Hypothalamus (tissue), 51 donors: ENCODE measurements around the gene TMEM126A.
"Not testable (repeated sequence)": the region's sequence is repeated elsewhere in the genome, so short reads cannot be mapped to it uniquely, and the experiment has no call there.

Experiments used
- DNase-seq, 51 donors: peaks; one replicate each; lab custom pipeline; 2025; lab: John Stamatoyannopoulos, UW

TMEM126A gene

DNA sequence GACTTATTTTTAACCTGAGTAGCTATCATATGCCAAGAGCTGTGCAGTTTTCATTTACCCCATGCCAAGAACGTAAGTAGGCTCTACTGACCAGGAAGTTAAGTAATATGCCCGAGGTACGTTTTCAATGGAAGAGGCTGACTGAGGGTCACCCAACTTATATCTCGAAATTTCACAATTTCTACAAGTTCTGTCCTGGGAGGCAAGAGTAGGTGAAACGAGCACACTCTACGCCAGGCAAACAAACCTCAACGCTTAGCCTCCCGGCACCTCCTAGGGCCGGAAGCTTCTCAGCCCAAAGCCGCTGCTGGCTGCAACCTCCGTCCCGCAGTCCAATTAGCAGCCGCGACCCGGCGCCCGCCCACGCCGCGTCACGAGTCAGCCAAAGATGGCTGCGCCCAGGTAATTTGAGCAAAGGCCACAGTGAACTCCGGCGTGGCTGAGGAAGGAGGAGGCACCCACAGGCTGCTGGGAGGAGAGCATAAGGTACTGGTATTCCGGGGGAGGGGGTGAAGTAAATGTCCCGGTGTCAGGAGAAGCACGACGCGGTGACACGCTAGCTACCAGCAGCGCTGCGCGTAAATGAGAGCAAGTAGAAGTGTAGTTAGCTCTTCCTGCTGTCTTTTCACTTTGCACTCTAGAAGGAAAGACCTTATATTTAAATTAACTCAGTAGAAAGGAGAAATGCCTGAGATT is at the start of gene TMEM126A:
Gene TMEM126A (plus strand): TSS at position 364 of the 696 bp plus-strand sequence. CDS start 2,289 bp downstream, outside the sequence.
- DNase-seq, result peak; percentile 22 to 92 (median 78)

DNA sequence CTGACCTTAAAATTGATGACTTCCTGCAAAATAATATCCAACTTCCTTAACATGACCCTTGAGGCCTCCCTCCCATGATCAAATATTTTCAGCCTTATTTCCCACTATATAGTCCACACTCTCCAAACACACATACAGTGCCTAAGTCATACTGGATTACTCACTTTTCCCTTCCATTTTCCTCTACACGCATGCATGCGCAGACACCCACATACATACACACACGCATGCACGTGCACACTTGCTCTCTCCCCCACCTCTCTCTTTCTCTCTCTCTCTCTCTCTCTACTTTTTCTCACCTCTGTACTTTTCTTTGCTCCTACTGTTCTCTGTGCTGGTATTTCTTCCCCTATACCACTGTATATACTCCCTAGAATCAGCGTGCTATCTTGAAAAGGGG is 48.7 kb upstream of the TMEM126A start:
- no peak for DNase-seq

DNA sequence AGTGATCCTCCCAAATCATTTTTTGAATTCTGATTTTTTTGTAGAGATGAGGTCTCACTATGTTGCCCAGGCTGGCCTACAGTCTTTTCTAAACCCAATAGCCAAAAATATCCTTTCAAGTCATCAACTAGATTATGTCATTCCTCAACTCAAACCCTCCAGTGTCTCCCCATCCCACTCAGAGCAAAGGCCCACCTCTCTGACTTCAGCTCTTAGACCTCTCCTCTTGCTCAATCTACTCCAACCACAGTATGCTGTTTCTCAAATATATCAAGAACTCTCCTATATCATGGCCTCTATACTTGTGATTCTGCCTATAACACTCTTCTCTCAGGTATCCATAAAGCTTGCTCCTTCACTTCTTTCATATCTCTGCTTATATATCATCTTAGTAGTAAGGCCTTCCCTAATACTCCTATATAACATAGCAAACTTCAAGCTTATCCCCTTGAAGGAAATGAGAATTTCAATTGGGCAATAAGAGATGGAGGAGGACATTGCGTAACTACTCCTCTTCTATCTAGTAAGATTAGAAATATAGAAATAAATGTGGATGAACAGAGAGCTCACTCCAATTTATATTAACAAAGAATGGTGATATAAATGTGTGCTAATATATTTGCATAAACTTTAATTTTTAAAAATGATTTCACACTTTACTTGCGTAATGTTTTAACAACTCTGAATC is 45.1 kb upstream of the TMEM126A start:
- no peak for DNase-seq

DNA sequence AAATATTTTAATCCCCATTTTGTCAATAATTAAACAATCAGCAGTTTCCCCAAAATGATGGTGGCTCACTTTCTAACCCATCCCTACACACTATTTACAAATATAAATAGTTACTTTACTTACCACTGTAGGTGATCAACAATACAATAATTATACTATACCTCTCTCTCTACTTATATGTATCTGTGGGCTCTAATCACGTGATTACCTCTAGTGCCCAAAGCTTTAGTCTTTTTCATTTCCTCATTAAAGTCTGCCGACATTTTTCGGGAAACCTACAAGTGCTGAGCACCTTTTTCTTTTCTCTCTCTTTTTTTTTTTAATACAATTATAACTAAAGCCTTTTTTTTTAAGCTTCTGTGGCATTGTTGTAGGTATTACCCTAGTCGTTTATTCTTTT is 44.5 kb upstream of the TMEM126A start:
- DNase-seq, result no peak

DNA sequence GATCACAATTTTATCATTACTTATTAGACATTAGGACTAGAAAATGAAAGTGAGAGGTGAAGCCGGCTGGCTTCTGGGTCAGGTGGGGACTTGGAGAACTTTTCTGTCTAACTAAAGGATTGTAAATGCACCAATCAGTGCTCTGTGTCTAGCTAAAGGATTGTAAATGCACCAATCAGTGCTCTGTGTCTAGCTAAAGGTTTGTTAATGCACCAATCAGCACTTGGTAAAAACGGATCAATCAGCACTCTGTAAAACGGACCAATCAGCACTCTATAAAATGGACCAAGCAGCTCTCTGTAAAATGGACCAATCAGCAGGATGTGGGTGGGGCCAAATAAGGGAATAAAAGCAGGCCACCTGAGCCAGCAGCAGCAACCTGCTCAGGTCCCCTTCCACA is 41.5 kb upstream of the TMEM126A start:
- DNase-seq, result not testable (repeated sequence)

DNA sequence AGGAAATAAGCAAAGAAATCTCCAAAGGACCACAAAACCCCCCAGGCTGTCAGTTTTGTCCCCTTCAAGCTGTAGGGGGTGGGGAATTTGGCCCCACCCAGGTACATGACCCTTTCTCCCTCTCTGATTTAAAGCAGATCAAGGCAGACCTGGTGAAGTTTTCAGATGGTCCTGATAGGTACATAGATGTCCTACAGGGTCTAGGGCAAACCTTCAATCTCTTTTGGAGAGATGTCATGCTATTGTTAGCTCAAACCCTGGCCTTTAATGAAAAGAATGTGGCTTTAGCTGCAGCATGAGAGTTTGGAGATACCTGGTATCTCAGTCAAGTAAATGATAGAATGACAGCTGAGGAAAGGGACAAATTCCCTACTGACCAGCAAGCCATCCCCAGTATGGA is 39.1 kb upstream of the TMEM126A start:
- not testable (repeated sequence) for DNase-seq

DNA sequence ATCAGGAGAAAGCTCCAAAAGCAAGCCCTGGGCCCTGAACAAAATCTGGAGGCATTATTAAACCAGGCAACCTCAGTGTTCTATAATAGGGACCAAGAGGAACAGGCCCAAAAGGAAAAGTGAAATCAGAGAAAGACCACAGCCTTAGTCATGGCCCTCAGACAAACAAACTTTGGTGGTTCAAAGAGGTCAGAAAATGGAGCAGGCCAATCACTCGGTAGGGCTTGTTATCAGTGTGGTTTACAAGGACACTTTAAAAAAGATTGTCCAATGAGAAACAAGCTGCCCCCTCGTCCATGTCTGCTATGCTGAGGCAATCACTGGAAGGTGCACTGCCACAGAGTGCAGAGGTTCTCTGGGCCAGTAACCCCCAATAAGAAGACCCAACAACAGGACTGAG is 38.5 kb upstream of the TMEM126A start:
- DNase-seq, result not testable (repeated sequence)

DNA sequence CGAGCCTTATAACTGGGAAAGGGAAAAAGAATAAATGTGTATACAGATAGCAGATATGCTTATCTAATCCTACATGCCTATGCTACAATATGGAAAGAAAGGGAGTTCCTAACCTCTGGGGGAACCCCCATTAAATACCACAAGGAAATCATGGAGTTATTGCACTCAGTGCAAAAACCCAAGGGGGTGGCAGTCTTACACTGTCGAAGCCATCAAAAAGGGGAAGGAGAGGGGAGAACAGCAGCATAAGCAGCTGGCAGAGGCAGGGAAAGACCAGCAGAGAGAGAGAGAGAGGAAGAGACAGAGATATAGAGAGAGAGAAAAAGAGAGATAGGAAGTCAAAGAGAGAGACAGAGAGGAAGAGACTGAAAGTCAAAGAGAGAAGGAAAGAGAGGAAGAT is 36.1 kb upstream of the TMEM126A start:
- DNase-seq, result not testable (repeated sequence)

DNA sequence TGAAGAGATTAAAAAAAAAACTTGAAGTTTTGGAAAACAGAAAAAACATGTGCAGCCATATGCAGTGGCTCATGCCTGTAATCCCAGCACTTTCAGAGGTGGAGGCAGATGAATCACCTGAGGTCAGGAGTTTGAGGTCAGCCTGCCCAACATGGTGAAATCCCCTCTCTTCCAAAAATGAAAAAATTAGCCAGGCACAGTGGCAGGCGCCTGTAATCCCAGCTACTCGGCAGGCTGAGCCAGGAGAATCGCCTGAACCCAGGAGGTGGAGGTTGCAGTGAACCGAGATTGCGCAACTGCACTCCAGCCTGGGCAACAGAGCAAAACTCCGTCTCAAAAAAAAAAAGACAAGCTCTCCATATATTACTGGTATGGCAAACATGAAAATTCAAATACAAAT is 28.3 kb upstream of the TMEM126A start:
- no peak for DNase-seq

DNA sequence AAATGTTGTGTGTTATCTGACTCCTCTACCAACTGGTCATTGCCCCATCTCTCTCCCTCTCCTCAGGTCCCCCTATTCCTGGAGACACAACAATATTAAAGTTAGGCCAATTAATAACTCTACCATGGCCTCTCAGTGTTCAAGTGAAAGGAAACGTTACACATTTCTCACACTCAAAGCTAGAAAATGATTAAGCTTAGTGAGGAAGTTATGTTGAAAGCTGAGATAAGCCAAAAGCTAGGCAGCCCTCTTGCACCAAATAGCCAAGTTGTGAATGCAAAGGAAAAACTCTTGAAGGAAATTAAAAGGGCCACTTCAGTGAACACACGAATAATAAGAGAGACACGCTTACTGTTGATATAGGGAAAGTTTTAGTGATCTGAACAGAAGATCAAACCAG is 27.5 kb upstream of the TMEM126A start:
- DNase-seq, result no peak

DNA sequence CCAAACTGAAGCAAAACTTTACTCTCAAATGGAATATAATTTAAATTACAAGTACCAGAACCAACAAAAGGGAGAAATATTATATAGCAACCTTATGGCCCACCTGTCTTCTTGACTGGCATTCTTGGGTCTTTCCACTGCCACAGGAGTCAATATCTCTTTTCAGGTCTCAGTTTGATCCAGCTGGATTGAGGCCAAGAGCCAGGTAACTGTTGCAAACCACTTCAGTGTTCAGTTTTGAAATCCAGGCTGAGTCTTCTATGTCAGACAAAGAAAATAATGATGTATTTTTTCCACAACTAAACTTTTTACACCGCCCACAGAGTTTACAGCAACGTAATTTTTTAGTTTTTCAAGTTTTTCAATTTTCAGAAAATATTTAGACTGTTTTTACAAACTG is 21.3 kb upstream of the TMEM126A start:
- DNase-seq, result no peak

DNA sequence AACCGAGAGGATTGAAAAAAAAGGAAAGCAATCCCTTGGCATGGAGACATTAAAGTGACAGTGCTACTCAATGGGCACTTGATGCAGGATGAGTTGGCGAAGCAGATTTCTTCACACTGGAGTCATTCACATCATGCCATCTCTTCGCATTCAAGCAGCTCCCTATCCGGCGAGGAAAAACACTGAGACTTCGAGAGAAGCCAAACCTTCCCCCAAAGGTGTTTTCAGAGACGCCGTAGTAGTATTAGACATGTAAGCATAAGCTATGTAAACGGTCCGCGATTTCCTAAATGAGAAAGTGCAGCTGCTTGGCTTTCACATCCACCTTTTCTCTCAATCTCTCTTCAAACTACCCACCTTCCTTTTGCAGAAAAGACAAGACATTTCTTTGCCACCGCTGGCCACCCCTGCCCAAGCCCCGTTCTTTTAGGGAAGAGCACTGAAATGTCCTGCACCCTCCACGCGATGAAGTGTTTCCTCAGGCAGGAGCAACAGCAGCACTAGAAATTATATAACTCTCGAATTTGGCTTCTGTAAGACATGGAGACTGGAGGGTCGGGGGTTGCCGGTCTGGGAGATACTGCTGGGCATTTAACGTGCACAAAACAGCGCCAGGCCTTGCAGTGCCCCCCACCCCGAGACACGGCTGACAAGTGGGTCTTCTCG is 20.3 kb upstream of the TMEM126A start, which contains the start of gene DLG2:
Gene DLG2 (minus strand): TSS at position 13 of the 666 bp plus-strand sequence.
- peak in 35 of 51 donors; percentile 3 to 88 (median 48) for DNase-seq

DNA sequence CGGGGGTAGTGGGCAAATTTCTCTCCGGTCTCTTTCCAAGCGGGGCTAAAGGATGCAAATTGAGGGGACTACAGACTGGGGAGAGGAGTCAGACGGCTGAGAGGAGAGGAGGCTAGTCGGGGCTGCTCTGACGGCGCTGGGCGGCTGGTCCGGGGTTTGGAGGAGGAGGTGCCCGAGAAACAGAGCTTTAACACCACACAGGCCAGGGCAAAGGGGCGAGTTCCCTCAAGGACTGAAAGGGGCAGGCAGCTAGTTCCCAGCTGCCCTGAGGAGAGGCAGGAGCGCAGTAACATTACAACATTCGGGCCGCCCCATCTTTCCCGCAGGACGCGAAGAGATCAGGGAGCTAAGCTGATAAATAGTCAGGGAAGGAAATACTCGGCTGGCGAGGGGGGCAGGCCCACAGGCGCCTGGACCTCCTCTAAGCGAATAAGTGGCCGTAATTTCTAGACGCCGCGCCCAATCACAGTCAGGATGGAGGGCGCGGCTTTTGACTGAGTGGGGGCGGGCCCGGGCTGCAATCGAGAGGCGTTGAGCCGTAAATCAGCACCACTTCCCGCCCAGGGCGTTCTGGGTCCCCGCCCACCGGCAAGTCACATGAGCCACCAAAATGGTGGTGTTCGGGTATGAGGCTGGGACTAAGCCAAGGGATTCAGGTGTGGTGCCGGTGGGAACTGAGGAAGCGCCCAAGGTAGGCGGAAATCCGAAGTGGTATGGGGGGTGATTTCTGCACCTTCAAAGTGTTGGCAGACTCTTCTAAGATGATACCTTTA is 19.6 kb upstream of the TMEM126A start, which contains the start of gene TMEM126B:
Gene TMEM126B (plus strand): TSS at position 596 of the 773 bp plus-strand sequence. CDS start 15 bp downstream, at position 611.
- peak; percentile 74 to 99 (median 97) for DNase-seq

DNA sequence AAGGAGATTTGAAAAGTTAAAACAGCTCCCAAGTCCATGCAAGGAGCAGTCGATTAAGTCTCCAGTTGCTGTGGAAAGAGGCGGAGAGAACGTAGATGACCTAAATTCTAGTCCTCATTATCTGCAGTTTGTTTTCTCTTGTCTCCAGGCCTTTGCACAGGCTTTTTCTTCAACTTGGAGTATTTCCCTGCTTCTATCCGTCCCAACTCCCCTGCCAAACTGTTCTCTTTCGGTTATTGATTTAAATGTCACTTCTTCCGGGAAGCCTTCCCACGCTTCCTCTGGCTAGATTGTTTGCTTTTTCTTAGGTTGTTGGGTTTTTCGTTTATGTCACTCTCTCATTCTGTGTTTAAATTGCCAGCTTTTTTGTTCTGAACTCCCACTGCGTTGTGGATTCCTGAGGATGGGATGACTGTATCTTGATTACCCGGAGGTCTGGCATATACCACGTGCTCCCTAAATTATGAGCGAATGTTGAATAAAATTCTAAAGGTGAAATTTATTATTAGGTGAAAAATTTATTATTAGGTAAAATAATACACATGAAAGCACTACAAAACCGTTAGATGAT is 18.9 kb upstream of the TMEM126A start:
- DNase-seq, result peak in 1 of 51 donors; percentile 36

DNA sequence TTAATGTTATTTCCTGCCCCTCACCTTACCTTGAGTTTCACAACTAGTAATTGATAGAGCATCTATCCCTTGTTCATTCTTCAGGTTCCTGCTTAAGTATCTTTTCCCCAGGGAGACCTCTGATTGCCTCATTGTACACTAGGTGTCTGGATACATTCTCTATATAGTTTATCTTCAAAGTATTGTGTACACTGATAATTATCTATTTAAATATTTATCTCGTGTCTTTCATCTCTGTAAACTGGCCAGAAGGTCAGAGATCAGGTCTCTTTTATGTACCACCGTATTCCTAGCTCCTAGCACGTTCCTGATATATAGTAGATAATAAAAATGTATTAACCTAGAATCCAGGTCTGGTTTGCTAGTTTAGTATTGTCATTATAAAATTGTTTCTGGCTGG is 13.0 kb upstream of the TMEM126A start:
- DNase-seq, result no peak

DNA sequence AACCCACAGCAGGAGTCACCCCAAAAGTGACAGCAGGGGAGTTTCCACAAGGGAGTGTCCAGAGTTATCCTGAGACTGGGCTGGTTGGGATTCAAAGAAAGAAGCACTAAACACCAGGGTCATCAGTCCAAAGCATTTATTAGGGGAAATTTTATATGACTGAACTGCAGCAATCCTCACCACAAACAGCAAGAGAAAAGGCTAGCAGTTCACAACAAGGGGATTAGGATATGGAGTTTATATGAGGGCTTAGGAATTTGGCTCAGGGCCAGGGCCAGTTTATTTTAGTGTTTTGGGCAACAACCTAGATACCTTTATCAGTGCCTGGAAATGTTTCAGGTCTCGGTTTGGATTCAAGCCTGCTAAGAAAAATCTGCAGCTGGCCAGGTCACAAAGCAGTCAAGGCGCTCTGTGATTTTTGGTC is 4.6 kb upstream of the TMEM126A start:
- DNase-seq, result no peak

DNA sequence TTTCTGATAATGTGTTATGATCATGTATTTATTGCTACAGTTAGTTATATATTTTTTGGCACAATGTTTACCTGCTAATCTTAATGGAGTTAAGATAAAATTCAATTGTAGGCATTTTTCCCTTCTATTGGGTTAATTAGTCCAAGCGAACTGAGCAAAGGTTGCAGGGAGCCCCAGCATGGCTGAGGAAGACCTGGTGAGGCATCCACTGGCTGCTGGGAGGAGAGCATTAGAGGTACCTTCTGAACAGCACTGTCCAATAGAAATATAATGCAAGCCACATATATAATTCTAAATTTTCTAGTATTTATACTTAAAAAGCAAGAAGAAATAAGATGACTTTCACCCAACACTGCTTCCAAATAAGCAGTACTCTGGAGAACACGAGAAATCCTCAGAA is 689 bp upstream of the TMEM126A start:
- no peak for DNase-seq

DNA sequence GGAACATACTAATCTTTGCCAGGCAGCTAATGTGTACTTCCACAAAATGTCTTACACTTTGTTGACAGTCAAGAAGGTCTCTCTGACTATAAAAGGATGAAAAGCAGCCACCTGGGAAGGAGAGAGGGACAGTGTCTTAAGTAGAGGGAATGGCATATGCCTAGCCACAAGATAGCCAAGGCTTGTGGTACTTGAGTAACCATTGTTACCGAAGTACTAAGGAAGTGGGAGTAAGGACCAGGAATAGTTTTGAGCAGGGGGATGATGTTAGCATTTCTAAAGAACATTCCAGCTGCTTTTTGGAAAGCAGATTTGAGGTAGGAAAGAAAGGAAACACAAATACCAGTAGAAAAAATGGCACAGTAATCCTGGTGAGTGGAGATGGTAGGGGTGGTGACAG is 3.4 kb downstream of the TMEM126A start:
- no peak for DNase-seq

DNA sequence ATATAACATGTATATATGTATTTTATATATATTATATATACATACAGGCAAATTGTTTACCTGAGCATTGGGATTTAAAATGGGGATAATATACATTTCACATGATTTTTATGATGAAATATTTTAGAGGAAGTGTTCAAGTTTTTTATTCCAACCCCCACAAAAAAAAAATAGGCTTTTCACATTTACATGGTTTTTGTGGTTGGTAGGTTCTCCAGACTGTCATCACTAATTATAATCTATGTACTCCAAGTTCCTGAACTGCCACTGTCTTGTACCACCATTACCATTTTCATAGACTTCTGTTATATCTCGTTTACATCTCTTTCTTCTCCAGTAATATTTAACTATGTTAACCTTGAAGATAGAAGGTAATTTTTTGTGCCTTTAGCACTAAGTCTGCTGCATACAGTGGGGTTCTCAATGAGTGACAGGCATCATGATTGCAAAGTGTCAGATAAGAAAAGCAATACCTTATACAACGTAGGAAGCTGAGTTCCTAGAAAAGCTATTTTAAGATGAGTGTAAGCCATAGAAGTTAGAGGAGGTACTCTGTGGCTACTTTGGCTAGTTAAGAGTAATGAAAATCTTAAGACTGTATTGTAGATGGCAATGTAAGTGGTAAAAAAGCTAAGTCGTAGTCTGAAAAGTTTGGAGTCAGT is 5.2 kb downstream of the TMEM126A start:
- DNase-seq, result no peak

DNA sequence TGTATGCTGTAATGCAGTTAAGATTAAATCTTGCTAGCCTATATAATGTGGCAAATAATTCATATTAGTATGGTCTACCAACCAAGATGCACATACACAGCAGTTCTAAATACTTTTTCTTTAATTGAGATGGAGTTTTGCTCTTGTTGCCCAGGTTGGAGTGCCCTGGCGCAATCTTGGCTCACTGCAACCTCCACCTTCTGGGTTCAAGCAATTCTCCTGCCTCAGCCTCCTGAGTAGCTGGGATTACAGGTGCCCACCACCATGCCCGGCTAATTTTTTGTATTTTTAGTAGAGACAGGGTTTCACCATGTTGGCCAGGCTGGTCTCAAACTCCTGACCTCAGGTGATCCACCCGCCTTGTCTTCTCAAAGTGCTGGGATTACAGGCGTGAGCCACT is 6.6 kb downstream of the TMEM126A start:
- not testable (repeated sequence) for DNase-seq
